Hematopoietic multipotent progenitor cell treated with erythropoietin and hydrocortisone succinate and interleukin-3 and kit ligand, for 8 days (in vitro differentiated cells): ENCODE measurements around the gene AIG1.
"Not testable (repeated sequence)": the region's sequence is repeated elsewhere in the genome, so short reads cannot be mapped to it uniquely, and the experiment has no call there.

Experiments used
- DNase-seq: peaks from one replicate; pipeline ENCODE4 v3.0.0-alpha.2; 2015

The AIG1 gene

DNA sequence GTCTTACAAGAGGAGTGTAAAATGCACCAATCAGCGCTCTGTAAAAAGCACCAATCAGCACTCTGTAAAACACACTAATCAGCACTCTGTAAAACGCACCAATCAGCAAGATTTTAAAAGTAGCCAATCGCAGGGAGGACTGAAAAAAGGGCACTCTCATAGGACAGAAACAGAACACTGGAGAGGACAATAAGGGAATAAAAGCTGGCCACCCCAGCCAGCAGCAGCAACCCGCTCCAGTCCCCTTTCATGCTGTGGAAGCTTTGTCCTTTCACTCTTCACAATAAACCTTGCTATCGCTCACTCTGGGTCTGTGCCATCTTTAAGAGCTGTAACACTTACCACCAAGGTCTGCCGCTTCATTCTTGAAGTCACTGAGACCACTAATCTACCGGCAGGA is 1.7 kb upstream of the AIG1 start:
- peak; percentile 28 for DNase-seq

- DNase-seq = peak; percentile 30
Observed at GRCh38 chr6:143059663-143060353, 881 bp upstream of the AIG1 start.

DNA sequence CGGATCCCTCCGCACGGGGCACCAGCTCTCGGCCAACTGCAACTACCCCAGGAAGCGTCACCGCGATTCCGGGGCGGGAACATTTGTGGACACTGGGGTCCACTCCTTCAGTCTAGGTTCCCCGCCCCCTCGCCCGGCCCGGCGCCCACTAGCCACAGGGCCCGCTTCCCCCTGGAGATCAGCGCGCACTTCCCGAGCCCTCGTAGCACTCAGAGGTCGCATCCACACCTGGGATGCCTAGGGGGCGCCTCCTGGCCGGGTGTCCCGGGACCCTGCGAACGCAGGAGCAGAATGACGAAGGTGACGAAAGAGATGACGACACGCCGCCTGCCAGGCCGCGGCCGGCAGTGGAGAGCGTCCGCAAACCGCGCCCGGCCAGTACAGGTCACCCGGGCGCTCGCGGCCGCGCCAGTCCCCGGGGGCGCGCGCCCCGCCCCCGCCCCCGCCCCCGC is 309 bp upstream of the AIG1 start:
- peak; percentile 83 for DNase-seq

DNA sequence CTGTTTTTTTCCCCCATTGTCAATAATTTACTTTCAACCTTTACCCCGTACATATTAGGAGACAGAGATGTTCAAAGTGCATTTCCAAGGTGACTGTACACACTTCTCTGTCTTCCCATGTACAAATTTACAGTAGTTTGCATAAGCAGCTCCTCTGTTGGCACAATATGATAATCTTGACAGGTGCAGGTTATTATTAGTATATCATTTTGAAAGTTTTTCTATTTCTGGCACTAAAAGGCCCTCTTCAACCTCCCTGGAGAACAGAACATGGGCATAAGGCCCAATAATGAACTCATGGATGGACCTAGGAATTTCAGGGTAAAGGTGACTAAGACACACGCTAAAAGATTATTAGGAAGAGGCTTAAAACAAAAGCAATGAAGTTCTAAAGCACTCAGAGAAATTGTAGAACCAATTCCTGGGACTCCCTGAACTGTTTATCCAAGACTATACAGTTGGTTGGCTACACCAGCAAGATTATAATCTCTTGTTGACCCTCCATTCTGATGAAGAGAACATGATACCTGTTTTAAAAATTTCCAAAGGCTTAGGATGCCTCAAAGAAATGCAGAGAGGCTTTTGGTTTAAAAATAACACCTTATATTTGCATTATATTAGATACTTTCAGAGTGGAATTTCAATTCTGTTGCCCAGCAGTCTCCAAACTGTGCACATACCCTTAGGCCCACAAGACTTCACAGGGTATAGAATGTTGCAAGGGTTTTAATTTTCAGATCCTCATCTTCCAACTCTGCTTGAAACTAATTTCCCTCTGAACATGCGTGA is 1.1 kb downstream of the AIG1 start:
- DNase-seq = peak; percentile 21

DNA sequence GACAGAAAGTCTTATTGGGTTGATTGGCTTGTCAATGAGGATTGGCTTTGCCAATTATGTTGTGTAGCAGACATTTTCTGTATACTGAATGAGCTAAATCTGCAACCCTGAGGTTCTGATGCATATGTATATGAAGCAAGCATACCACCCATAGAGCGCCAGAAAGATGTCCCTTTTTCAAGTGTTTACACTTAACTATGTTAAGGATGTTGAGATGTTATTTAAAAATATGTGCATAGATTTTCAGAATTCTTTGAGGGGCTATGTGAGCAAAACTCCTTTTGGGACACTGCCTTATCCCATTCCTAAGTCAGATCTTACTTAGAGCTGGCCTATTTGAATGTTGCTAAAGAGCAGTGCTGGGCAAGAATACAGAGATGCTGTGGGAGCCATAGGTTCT is 1.9 kb downstream of the AIG1 start:
- DNase-seq = no peak

GRCh38 chr6:143063631-143064030 is 2.9 kb downstream of the AIG1 start:
- DNase-seq = no peak

DNA sequence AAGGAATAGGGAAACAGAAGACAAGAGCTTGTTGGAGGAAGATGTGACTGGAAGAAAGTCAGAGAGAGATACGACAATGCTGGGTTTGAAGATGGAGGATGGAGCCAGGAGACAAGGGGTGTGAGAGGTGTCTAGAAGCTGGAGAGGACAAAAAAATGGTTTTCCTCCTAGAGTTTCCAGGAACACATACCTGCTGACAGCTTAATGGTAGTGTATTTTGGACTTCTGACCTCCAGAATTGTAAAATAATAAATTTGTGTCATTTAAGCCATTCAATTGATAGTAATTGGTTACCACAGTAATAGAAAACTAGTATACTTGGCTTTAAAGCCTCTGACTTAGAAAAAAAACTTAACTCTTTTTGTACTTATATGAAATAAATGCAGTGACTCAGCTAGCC is 3.6 kb downstream of the AIG1 start:
- peak; percentile 27 for DNase-seq

DNA sequence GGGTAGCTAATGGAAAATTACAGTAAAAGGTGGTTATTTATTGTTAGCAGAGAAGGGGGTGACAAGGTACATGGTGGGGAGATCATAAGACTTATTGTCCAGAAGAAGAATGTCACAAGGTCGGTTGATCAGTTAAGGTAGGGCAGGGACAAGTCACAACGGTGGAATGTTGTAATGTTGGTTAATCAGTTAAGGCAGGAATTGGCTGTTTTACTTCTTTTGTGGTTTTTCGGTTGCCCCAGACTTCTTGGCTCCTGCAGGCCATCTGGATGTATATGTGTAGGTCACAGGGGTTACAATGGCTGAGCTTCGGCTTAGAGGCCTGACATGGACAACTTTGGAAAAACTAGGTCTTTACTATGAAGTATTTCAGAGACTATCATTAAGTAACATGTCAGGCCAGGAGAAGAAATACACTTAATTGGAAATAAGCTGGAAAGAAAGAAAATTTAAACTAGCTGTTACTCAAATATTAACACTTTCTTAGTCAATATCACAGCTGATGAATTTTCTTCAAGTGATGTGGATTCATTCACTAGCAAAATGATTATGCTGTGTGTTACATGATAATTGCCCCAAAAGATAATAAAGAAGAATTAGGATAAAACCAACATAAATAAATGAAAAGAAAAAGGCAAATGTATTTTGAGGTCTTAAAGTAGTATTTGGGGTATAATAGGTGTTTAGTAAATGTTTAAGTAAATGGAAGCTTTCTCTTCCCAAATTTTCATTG is 4.4 kb downstream of the AIG1 start:
- peak; percentile 91 for DNase-seq

DNA sequence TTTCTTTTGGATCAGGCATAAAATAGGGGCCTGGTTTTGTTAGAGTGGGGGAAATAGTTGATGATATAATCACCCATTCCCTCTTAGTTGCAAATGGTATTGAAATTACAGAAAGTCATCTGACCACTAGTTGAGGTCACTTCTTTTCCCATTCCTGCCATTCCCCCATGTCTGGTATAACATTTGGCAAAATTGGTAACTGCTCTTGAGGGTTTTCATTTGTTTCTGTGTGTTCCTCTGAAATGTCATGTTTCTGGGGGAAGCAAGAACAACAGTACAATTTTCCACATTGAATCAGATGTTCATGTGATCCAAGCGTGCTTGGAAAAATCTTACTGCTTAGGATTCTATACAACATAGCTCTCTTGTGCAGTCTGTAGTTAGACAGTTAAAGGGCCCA is 7.3 kb downstream of the AIG1 start:
- DNase-seq = no peak

DNA sequence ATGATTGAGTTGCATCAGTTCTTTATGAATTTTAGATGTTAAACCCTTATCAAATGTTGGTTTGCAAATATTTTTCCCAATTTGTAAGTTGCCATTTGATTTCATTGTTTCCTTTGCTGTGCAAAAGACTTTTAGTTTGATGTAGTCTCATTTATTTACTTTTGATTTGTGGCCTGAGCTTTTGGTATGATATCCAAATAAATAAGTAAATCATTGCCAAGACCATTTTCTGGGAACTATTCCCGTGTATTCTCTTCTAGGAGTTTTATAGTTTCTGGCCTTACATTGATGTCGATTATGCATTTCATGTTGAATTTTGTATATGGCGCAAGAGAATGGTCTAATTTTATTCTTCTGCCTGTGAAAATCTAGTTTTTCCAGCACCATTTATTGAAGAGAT is 13.4 kb downstream of the AIG1 start:
- no peak for DNase-seq

DNA sequence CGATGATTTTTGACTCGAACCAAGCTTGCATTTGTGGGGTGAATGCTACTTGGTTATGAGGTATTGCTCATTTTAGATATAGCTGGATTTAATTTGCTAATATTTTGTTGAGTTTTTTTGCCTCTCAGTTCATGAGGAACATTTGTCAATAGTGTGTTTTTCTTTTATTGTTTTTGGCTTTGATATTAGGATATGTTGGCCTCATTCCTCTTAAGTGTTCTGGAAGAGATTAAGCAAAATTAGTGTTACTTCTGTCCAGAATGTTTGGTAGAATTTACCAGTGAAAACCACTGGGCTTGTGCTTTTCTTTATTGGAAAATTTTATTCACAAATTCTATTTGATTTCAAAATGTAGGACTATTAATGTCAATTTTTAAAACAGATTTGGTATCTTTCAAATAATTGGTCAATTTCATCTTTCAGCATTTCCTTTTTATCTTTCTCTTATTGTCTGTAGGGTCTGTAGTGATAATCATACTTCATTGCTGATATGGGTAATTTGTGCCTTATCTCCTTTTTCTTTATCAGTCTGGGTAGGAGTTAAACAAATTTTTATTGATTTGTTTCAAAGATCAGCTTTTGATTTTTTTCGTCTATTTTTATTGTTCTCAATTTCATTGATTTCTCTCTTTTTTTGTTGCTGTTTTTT is 14.1 kb downstream of the AIG1 start:
- DNase-seq = no peak

DNA sequence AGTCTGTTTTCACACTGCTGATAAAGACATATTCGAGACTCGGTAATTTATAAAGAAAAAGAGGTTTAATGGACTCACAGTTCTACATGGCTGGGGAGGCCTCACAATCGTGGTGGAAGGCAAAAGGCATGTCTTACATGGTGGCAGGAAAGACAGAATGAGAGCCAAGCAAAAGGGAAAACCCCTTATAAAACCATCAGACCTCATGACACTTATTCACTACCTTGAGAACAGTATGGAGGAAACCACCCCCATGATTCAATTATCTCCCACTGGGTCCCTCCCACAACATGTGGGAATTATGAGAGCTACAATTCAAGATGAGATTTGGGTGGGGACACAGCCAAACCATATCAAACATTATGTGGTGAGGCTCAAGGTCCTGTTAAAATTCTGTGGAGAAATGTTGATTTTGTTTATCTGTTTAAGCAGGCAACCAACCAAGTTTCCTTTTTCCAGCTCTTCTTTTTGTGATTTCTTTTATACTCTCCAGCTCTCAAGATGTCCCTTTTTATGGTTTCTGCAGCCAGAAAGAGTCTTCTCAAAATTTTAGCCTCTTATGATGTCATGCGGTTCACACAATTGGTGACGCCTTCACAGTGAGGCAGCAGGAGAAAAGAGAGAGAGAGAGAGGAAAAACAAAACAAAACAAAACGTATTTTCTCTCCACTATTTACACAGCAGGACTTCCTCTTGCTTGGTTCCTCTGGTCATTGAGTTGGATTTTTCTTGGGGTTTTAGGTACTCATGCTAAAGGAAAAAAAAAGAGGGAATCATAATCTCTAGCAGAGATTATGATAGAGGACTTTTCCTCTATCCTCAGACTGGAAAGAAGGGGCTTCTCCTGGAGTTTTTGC is 18.0 kb downstream of the AIG1 start:
- DNase-seq = no peak

GRCh38 chr6:143079325-143079640 is 18.6 kb downstream of the AIG1 start:
- DNase-seq = no peak

- not testable (repeated sequence) for DNase-seq
Observed at GRCh38 chr6:143082274-143082673, 21.6 kb downstream of the AIG1 start.

DNA sequence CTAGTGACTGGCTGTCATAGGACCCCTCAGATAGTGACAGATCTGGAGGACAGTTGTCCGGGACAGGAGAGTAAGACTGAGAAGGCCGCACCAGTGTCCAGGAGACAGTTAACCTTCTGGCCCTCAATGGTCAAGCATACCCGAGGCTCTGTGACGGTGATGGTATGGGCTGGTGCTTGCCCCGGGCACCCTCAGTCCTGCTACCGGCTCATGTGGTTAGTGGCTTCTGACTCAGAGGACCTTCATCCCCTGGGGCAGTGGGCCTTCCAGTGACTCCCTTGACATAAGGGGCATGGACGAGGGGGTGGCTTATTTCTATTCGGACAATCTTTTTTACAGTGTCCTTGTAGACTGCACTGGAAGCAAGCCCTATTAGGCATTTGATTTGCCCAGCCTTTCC is 23.3 kb downstream of the AIG1 start:
- not testable (repeated sequence) for DNase-seq

DNA sequence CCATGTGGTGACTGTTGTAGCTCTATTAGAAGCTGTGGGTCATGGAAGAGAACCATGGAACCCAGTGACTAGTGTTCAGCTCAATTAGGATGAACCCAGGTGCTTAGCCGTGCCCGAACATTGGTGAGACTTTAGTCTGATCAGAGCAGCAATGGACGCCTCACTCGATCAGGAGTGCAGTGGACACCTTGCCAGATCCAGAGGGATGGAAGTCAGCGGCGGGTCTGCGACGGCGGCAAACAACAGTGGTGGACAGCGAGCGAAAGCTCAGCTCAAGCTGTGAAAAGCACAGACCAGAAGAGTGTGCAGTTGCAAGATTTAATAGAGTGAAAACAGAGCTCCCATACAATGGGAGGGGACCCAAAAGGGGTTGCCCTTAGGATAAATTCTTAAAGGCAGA is 26.6 kb downstream of the AIG1 start:
- not testable (repeated sequence) for DNase-seq

DNA sequence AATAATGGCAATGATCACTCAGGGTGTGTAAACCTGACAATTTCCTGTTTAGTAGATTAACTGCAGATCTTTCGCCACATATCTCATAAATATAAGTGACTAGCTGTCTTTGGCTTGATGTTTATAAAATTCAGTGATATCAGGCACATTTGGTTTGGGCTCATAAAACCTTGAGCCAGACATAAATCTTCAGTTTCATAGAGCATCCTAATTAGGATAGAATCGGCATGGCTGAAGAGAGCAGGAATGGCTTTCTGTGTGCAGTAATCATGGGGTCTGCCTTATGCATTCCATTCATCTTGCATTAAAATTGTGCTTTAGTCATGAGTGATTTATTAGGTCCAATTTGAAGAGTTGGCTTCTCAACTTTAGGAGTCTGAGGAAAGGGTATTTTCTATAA is 27.2 kb downstream of the AIG1 start:
- no peak for DNase-seq

DNA sequence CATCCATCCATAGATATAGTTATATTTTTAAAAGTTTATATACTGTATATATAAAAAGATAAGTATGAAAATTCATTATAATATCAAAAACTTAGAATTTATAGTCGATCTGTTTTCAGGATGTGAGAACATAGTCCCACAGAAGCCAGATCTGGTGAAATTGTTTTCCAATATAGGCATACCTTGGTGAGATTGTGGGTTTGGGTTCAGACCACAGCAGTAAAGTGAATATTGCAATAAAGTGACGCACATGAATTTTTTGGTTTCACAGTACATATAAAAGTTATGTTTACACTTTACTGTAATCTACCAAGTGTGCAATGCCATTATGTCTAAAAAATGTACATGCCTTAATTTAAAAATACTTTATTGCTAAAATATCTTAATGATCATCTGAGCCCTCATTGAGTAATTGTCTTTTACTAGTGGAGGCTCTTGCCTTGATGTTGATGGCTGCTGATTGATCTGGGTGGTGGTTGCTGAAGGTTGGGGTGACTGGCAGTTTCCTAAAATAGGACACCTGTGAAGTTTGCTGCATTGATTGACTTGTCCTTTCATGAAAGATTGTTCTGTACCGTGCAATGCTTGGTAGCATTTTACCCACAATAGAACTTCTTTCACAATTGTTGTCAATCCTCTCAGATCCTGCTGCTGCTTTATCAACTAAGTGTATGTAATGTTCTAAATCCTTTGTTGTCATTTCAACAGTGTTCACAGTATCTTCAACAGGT is 29.8 kb downstream of the AIG1 start:
- no peak for DNase-seq

DNA sequence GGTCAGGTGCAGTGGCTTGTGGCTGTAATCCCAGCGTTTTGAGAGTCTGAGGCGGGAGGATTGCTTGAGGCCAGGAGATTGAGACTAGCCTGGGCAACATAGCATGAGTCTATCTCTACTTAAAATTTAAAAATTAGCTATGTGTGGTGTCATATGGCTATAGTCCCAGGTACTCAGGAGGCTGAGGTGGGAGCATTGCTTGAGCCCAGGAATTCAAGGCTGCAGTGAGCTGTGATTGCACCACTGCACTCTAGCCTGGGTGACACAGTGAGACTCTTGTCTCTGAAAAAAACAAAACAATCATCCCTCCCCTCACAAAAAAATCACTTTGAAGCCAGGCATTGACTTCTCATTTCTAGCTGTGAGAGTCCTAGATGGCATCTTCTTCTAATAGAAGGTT is 32.1 kb downstream of the AIG1 start:
- DNase-seq = no peak

GRCh38 chr6:143093290-143093689 is 32.6 kb downstream of the AIG1 start:
- DNase-seq = no peak

DNA sequence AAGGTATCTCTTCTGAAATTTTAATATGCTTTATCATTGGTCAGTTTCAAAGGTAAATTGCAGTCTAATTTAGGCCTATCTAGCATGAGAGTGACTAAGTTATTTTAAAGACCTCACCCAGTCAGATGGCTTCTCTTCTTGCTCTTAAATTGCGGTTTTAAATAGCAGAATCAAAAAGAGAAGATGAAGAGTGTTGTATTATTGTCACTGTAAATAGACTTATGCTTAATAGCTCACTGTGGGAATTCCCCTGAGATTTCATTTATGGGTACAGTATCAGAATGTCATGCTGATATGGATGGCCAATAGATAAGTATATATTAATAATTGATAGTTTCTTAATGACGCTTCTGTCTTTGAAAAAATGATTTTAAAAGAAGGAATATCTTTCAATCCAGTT is 35.7 kb downstream of the AIG1 start:
- no peak for DNase-seq
